H1 (cell line): ENCODE results near the gene CDRT15L2.
"Not testable (repeated sequence)": the region's sequence is repeated elsewhere in the genome, so short reads cannot be mapped to it uniquely, and the experiment has no call there.

ENCODE experiments used
- CREB1 ChIP-seq: IDR thresholded peaks from 2 replicates; pipeline ENCODE4 v1.6.1; 2012; ENCODE audit warnings: inconsistent platforms
- EZH2 ChIP-seq: fragments of 200-600 bp; sonication (generic); IDR thresholded peaks from 2 replicates; pipeline ENCODE4 v1.7.1; 2012; ENCODE audit warnings: low read depth, mild to moderate bottlenecking, moderate library complexity, low read length, inconsistent platforms; ENCODE audit not compliant: severe bottlenecking
- MAX ChIP-seq: IDR thresholded peaks from 2 replicates; pipeline ENCODE4 v1.6.1; 2012; ENCODE audit warnings: inconsistent platforms

GRCh38 chr17:20591040-20591439, 11.5 kb downstream of the CDRT15L2 start:
- TF ChIP-seq CREB1, MAX, EZH2: not testable (repeated sequence)
